ENCODE data around the gene GJA5.
"Not testable (repeated sequence)": the region's sequence is repeated elsewhere in the genome, so short reads cannot be mapped to it uniquely, and the experiment has no call there.

Gene GJA5

GRCh38 chr1:147745271-147745670 is 15.1 kb downstream of the GJA5 start:
- H3K36me3 ChIP-seq = no peaks in the 10 kb centered on the region
- H3K4me2 ChIP-seq = no peak overlapping the region
- no peak for TF ChIP-seq Cebpa-rat (IDR thresholded peaks at IDR 0.05)
- H3K9ac ChIP-seq = no peak overlapping the region
- no peaks in the 10 kb centered on the region for H3K27me3 ChIP-seq
- H3K4me3 ChIP-seq = no peak overlapping the region
- no peaks in the 10 kb centered on the region for H3K9me3 ChIP-seq (replicated peaks in 1 of 11)
- no peaks in the 10 kb centered on the region for H3K4me1 ChIP-seq
- no peaks in the 10 kb centered on the region for H4K20me1 ChIP-seq
- no peak overlapping the region for H3K27ac ChIP-seq

- H3K9me3 ChIP-seq (replicated peaks in 1 of 11) = no peaks in the 10 kb centered on the region
- H3K4me1 ChIP-seq = no peaks in the 10 kb centered on the region
- no peak overlapping the region for H3K27ac ChIP-seq
- H3K4me2 ChIP-seq = no peak overlapping the region
- no peaks in the 10 kb centered on the region for H3K36me3 ChIP-seq
- no peaks in the 10 kb centered on the region for H4K20me1 ChIP-seq
- H3K4me3 ChIP-seq = no peak overlapping the region
- no peaks in the 10 kb centered on the region for H3K27me3 ChIP-seq
- TF ChIP-seq Cebpa-rat (IDR thresholded peaks at IDR 0.05) = no peak
- H3K9ac ChIP-seq = no peak overlapping the region
These were observed 19.3 kb downstream of the GJA5 start for GRCh38 chr1:147741065-147741464.

DNA sequence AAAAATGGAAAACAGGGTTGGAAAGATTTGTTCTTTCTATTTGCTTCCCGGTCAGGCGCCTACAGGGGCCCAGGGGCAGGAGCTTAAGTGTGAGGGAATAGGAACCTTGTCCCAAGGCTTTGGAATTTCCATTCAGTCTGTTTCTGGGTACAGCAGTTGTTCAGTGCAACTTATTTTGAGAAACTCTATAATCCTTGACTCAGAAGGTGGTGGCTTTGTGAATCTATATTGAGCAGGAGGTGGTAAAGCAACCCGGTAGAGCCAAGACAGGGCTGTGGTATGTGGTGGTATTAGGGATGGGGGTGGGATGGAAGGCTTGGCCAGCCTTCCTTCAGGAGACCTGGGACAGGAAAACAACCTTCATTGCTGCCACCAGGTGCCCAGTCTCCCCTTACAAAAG is 20.0 kb downstream of the GJA5 start:
- no peak overlapping the region for H3K4me3 ChIP-seq
- H3K4me2 ChIP-seq = no peak overlapping the region
- no peak overlapping the region for H3K27ac ChIP-seq
- H3K36me3 ChIP-seq = no peaks in the 10 kb centered on the region
- no peak overlapping the region for H3K9ac ChIP-seq
- no peak for TF ChIP-seq Cebpa-rat (IDR thresholded peaks at IDR 0.05)
- H3K4me1 ChIP-seq = no peaks in the 10 kb centered on the region
- H3K27me3 ChIP-seq = no peaks in the 10 kb centered on the region
- H4K20me1 ChIP-seq = no peaks in the 10 kb centered on the region
- no peaks in the 10 kb centered on the region for H3K9me3 ChIP-seq (replicated peaks in 1 of 11)

DNA sequence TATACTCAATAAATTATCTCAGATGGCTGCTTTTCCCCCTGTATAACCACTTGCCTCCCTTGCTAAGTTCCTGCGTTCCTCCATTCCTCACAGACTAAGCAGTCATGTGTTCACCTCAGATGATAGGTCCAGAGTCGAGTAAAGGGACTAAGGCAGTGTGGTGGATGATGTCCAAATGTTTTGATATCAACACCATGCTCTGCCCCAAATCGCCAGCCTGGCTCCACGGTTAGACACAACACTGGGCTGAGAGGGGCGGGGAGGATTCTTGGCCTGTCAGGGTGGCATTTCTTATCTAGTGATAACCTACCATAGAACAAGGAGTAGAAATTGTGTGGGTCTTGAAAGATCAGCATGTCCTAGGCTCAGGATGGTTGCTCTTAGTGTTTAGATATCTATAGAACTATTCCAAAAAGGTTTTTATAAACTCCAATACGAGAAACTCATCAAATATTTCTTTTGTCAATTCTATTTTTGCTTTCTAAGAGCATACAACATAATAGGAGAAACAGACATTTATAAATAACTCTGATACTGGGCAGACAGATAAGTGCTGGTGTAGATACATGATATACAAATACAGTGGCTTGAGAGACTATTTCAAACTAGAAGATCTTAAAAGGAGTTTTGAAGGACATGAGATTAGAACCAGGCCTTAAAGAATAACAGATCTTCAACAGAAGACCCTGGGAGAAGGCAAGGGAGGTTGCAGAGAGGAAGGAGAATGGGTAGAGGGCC is 21.5 kb downstream of the GJA5 start:
- H3K4me1 ChIP-seq = no peaks in the 10 kb centered on the region
- H4K20me1 ChIP-seq = no peaks in the 10 kb centered on the region
- H3K9me3 ChIP-seq (replicated peaks in 1 of 11) = no peaks in the 10 kb centered on the region; a peak in 1 of 22 replicates
- H3K27ac ChIP-seq = no peak overlapping the region
- no peak overlapping the region for H3K9ac ChIP-seq
- no peak for TF ChIP-seq Cebpa-rat (IDR thresholded peaks at IDR 0.05)
- H3K4me3 ChIP-seq = no peak overlapping the region
- no peak overlapping the region for H3K4me2 ChIP-seq
- no peaks in the 10 kb centered on the region for H3K27me3 ChIP-seq
- no peaks in the 10 kb centered on the region for H3K36me3 ChIP-seq

GRCh38 chr1:147738129-147738528 is 22.3 kb downstream of the GJA5 start:
- no peak overlapping the region for H3K27ac ChIP-seq
- H3K9ac ChIP-seq = no peak overlapping the region
- H3K36me3 ChIP-seq = no peaks in the 10 kb centered on the region
- no peak overlapping the region for H3K4me2 ChIP-seq
- no peaks in the 10 kb centered on the region for H3K27me3 ChIP-seq
- no peaks in the 10 kb centered on the region; a peak in 1 of 22 replicates for H3K9me3 ChIP-seq (replicated peaks in 1 of 11)
- no peak for TF ChIP-seq Cebpa-rat (IDR thresholded peaks at IDR 0.05)
- H3K4me3 ChIP-seq = no peak overlapping the region
- no peaks in the 10 kb centered on the region for H4K20me1 ChIP-seq
- no peaks in the 10 kb centered on the region for H3K4me1 ChIP-seq

DNA sequence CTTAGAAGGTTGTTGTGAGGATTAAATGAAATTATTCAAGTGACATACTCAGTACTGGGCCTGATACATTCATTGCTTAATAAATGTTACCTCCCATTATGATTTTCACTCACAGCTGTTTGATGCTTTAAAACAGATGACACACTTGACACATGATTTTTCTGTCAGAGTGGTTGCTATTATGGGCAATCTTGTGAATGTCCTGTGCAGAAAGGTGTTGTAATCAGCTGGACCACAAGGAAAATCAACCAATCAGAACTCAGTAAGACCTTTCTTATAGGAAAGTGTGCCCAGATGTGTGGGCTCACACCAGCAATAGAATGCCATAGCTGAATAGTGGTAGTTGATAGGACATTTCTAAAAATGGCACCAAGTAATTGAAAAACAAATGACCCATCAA is 23.5 kb downstream of the GJA5 start:
- no peak for TF ChIP-seq Cebpa-rat (IDR thresholded peaks at IDR 0.05)

DNA sequence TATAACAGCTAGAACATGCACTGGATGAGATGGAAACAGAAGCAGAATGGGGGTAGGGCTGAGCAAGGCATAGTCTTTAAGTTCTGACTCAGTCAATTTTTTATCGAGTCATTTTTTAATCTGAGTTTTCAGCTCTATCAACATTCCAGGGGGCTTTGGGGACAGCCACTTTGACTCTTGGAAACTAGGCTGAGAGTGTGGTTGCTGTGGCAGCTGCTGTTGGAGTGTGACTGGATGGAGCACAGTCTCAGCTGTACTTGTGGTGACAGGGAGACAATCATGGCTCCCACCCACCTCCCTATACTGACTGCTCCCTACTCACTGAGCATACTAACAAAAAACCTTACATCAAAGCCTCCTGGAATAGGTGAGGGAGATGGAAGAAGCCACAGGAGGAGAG is 25.0 kb downstream of the GJA5 start:
- H3K36me3 ChIP-seq = no peaks in the 10 kb centered on the region
- H3K4me2 ChIP-seq = no peak overlapping the region
- TF ChIP-seq Cebpa-rat (IDR thresholded peaks at IDR 0.05) = no peak
- H3K27ac ChIP-seq = no peak overlapping the region
- no peak overlapping the region for H3K4me3 ChIP-seq
- no peaks in the 10 kb centered on the region for H3K4me1 ChIP-seq
- no peak overlapping the region for H3K9ac ChIP-seq
- H4K20me1 ChIP-seq = no peaks in the 10 kb centered on the region
- H3K9me3 ChIP-seq (replicated peaks in 1 of 11) = no peaks in the 10 kb centered on the region; a peak in 2 of 22 replicates
- no peaks in the 10 kb centered on the region for H3K27me3 ChIP-seq

More for the DNA sequence above, 23.5 kb downstream of the GJA5 start:
- Histone ChIP-seq H4K20me1 (no peaks in the 10 kb centered on the region), H3K4me3 (no peak overlapping the region), H3K9ac (no peak overlapping the region), H3K4me2 (no peak overlapping the region), H3K9me3 (replicated peaks in 1 of 11) (no peaks in the 10 kb centered on the region; a peak in 1 of 22 replicates), H3K27ac (no peak overlapping the region), H3K4me1 (no peaks in the 10 kb centered on the region), H3K36me3 (no peaks in the 10 kb centered on the region), H3K27me3 (no peaks in the 10 kb centered on the region)

- not testable (repeated sequence) for H3K4me3 ChIP-seq; H3K4me2 ChIP-seq; H3K9ac ChIP-seq; H3K27me3 ChIP-seq; H3K9me3 ChIP-seq (replicated peaks in 1 of 11); H3K36me3 ChIP-seq; H3K27ac ChIP-seq; H3K4me1 ChIP-seq; H4K20me1 ChIP-seq
These were observed 26.0 kb downstream of the GJA5 start for GRCh38 chr1:147734291-147734841.

- Histone ChIP-seq H4K20me1 (no peaks in the 10 kb centered on the region), H3K27ac (no peak overlapping the region), H3K36me3 (no peaks in the 10 kb centered on the region), H3K9ac (no peak overlapping the region), H3K4me2 (no peak overlapping the region), H3K27me3 (no peaks in the 10 kb centered on the region), H3K9me3 (replicated peaks in 1 of 11) (no peaks in the 10 kb centered on the region; a peak in 1 of 22 replicates), H3K4me1 (0 out of 20 replicates have a peak, but pooled peaks cover 0 to 3% (median 0%) of the 10 kb centered on the region in 10 experiments), H3K4me3 (no peak overlapping the region)
- TF ChIP-seq Cebpa-rat (IDR thresholded peaks at IDR 0.05) = no peak
These were observed 31.1 kb downstream of the GJA5 start for GRCh38 chr1:147729315-147729714.

GRCh38 chr1:147726168-147726567 is 34.2 kb downstream of the GJA5 start:
- no peaks in the 10 kb centered on the region for H3K36me3 ChIP-seq
- H4K20me1 ChIP-seq = no peaks in the 10 kb centered on the region
- TF ChIP-seq Cebpa-rat (IDR thresholded peaks at IDR 0.05) = no peak
- no peak overlapping the region for H3K9ac ChIP-seq
- no peak overlapping the region for H3K27ac ChIP-seq
- H3K9me3 ChIP-seq (replicated peaks in 1 of 11) = no peaks in the 10 kb centered on the region; a peak in 1 of 22 replicates
- no peak overlapping the region for H3K4me3 ChIP-seq
- H3K27me3 ChIP-seq = no peaks in the 10 kb centered on the region
- no peak overlapping the region for H3K4me2 ChIP-seq
- H3K4me1 ChIP-seq = peaks cover 0 to 8% (median 0%) of the 10 kb centered on the region in 10 experiments; a peak in 4 of 20 replicates
